HCT116 (cell line): ENCODE results near the gene SERPINB13. TPM values are rescaled to one million over a fixed set of nuclear protein-coding genes. Genes with fewer than 3 reads are reported as not detected.
A peak's percentile ranks its signal among the peaks of the same experiment; 100 is the strongest.

Experiments
- ATAC-seq: fragments of 200-7000 bp; cut with Tn5 transposase; 2 replicates; pipeline ENCODE4 v1.9.1; 2020; ENCODE audit warnings: mild to moderate bottlenecking, moderate library complexity
- BruUV-seq: library from RNA; stranded (reverse); fragments of 400-500 nt; replicated peaks from 2 replicates; lab custom pipeline; 2021; lab: Mats Ljungman, UMichigan
- CTCF ChIA-PET: fragments of 300-600 bp; sonication (Branson Sonifier 250); formaldehyde crosslinking; loops from one replicate; lab custom pipeline; 2021; ENCODE audit warnings: antibody characterized with exemption; lab: Charles Lee
- POLR2A ChIA-PET: fragments of 300-600, 350-600 bp; sonication (Branson Sonifier 250); formaldehyde crosslinking; loops from one replicate; lab custom pipeline; 2021; ENCODE audit warnings: antibody characterized with exemption; lab: Charles Lee
- RAD21 ChIA-PET, 2 experiments: fragments of 300-600 bp; sonication (Branson Sonifier 250); formaldehyde crosslinking; loops; one replicate each; lab custom pipeline; 2023; ENCODE audit warnings: low total read pairs in 2 of 2; ENCODE audit not compliant: uncharacterized antibody in 2 of 2, unreplicated experiment in 2 of 2, low non-redundant PET in 1 of 2; lab: Charles Lee
- DNase-seq: peaks from one replicate; pipeline ENCODE4 v3.0.0-alpha.2; 2010; ENCODE audit warnings: low read depth, low spot score
- H2AFZ ChIP-seq: fragments of 200-600 bp; shearing (Covaris generic), sonication (generic); 2 replicates; pipeline ENCODE4 v1.6.1; 2017; ENCODE audit warnings: low read depth, mixed run types, mixed read lengths, antibody characterized with exemption, low read length; ENCODE audit not compliant: poor library complexity, severe bottlenecking
- H3K27ac ChIP-seq: 2 replicates; pipeline ENCODE4 v1.5.1; 2012; ENCODE audit warnings: low read depth, low read length
- H3K27me3 ChIP-seq: fragments of 200-600 bp; sonication (generic); 2 replicates; pipeline ENCODE4 v1.6.1; 2016; ENCODE audit warnings: mixed run types, low read length, mixed read lengths; ENCODE audit not compliant: insufficient read depth
- H3K36me3 ChIP-seq, 2 experiments: fragments of 200-500 bp in 1 of 2; fragments of 200-600 bp in 1 of 2; sonication (Bioruptor generic) in 1 of 2; sonication (generic) in 1 of 2; 2 replicates each; pipeline versions ENCODE4 v1.5.1 to v1.6.1; 2014 to 2016; ENCODE audit warnings: low read length in 2 of 2, inconsistent platforms in 1 of 2, mixed read lengths in 1 of 2, mixed run types in 1 of 2; ENCODE audit not compliant: insufficient read depth in 2 of 2, control insufficient read depth in 1 of 2
- H3K4me1 ChIP-seq, 2 experiments: fragments of 200-600 bp in 1 of 2; sonication (generic) in 1 of 2; 2 replicates each; pipeline versions ENCODE4 v1.5.1 to v1.6.1; 2012 to 2017; ENCODE audit warnings: low read length in 2 of 2, inconsistent platforms in 1 of 2, mild to moderate bottlenecking in 1 of 2, mixed read lengths in 1 of 2, mixed run types in 1 of 2, moderate library complexity in 1 of 2; ENCODE audit not compliant: insufficient read depth in 2 of 2, control insufficient read depth in 1 of 2
- H3K4me2 ChIP-seq: fragments of 200-600 bp; sonication (generic); 2 replicates; pipeline ENCODE4 v1.6.1; 2017; ENCODE audit warnings: mixed run types, low read length, mixed read lengths
- H3K4me3 ChIP-seq, 2 experiments: fragments of 200-600 bp in 1 of 2; sonication (generic) in 1 of 2; replicated peaks in 1 of 2; 2 replicates each; pipeline ENCODE4 v1.5.1; 2011 to 2016; ENCODE audit warnings: low read length in 2 of 2, control low read depth in 1 of 2, low read depth in 1 of 2, mild to moderate bottlenecking in 1 of 2, mixed read lengths in 1 of 2, mixed run types in 1 of 2
- H3K79me2 ChIP-seq: fragments of 200-600 bp; sonication (generic); 2 replicates; pipeline ENCODE4 v1.6.1; 2017; ENCODE audit warnings: mild to moderate bottlenecking, mixed run types, low read length, moderate library complexity, mixed read lengths; ENCODE audit not compliant: insufficient read depth
- H3K9ac ChIP-seq: fragments of 200-600 bp; sonication (generic); 2 replicates; pipeline ENCODE4 v1.6.1; 2016; ENCODE audit warnings: low read length, mixed read lengths
- H3K9me2 ChIP-seq: fragments of 200-600 bp; sonication (generic), shearing (Covaris generic); 2 replicates; pipeline ENCODE4 v1.6.1; 2017; ENCODE audit warnings: mixed run types, mild to moderate bottlenecking, moderate library complexity; ENCODE audit not compliant: insufficient read depth
- H3K9me3 ChIP-seq, 2 experiments: fragments of 200-500 bp in 1 of 2; fragments of 200-600 bp in 1 of 2; sonication (Bioruptor generic) in 1 of 2; sonication (generic) in 1 of 2; 2 replicates each; pipeline ENCODE4 v1.6.1; 2014 to 2017; ENCODE audit warnings: low read length in 2 of 2, mixed read lengths in 2 of 2, inconsistent platforms in 1 of 2, low read depth in 1 of 2, mild to moderate bottlenecking in 1 of 2, mixed run types in 1 of 2, moderate library complexity in 1 of 2; ENCODE audit not compliant: control insufficient read depth in 1 of 2, insufficient read depth in 1 of 2
- H4K20me1 ChIP-seq: fragments of 200-600 bp; sonication (generic), shearing (Covaris generic); 2 replicates; pipeline ENCODE4 v1.6.1; 2017; ENCODE audit warnings: mixed run types, mild to moderate bottlenecking, moderate library complexity; ENCODE audit not compliant: insufficient read depth
- CEBPB ChIP-seq: IDR thresholded peaks from 2 replicates; pipeline ENCODE4 v1.6.1; 2012; ENCODE audit warnings: low read depth
- ELF1 ChIP-seq: IDR thresholded peaks from 2 replicates; pipeline ENCODE4 v1.6.1; 2012; ENCODE audit warnings: low read depth, borderline replicate concordance
- EZH2phosphoT487 ChIP-seq: fragments of 200-600 bp; IDR thresholded peaks from 2 replicates; pipeline ENCODE4 v1.6.1; 2018; ENCODE audit warnings: antibody characterized with exemption, borderline replicate concordance
- FOSL1 ChIP-seq: IDR thresholded peaks from 2 replicates; pipeline ENCODE4 v1.6.1; 2012; ENCODE audit warnings: low read depth
- JUND ChIP-seq: IDR thresholded peaks from 2 replicates; pipeline ENCODE4 v1.6.1; 2012
- POLR2A ChIP-seq: IDR thresholded peaks from 2 replicates; pipeline ENCODE4 v1.7.0; 2011; ENCODE audit warnings: borderline replicate concordance; ENCODE audit not compliant: insufficient read depth, insufficient read length; ENCODE audit errors: extremely low read depth
- POLR2AphosphoS5 ChIP-seq: IDR thresholded peaks from 2 replicates; pipeline ENCODE4 v1.6.1; 2011; ENCODE audit warnings: mild to moderate bottlenecking, low read depth, low read length, moderate library complexity
- RAD21 ChIP-seq: IDR thresholded peaks from 2 replicates; pipeline ENCODE4 v1.6.1; 2012; ENCODE audit warnings: low read depth, mild to moderate bottlenecking
- SIN3A ChIP-seq: IDR thresholded peaks from 2 replicates; pipeline ENCODE4 v1.6.1; 2012; ENCODE audit warnings: low read depth
- SRF ChIP-seq: IDR thresholded peaks from 2 replicates; pipeline ENCODE4 v1.6.1; 2012; ENCODE audit warnings: low read depth
- YY1 ChIP-seq: IDR thresholded peaks from 2 replicates; pipeline ENCODE4 v1.6.1; 2011; ENCODE audit warnings: low read length, low read depth, moderate library complexity, mild to moderate bottlenecking; ENCODE audit not compliant: insufficient replicate concordance; ENCODE audit errors: extremely low read depth
- intact Hi-C: fragments of 100-400 bp; cut with micrococcal nuclease; formaldehyde crosslinking; loops from 2 replicates; pipeline ENCODE4 v1.10.0; 2022
- total RNA-seq: library from RNA; stranded (reverse); gene quantifications from one replicate; pipeline ENCODE4 v1.2.1, GENCODE V29; 2021; ENCODE audit not compliant: unreplicated experiment
- TF ChIP-seq, protein P1 (sequence below): IDR thresholded peaks from 2 replicates; pipeline ENCODE4 v1.6.1; 2012; ENCODE audit warnings: low read depth
- TF ChIP-seq, protein P2 (sequence below): IDR thresholded peaks from 2 replicates; pipeline ENCODE4 v1.6.1; 2012
- TF ChIP-seq, protein P3 (sequence below), 3 experiments: fragments of 200-600 bp in 1 of 3; sonication (generic) in 1 of 3; IDR thresholded peaks in 2 of 3; conservative IDR thresholded peaks in 1 of 3; 2 replicates each; pipeline ENCODE4 v1.5.1; 2012 to 2017; ENCODE audit warnings: low read depth in 2 of 3, low read length in 2 of 3, antibody characterized with exemption in 1 of 3, borderline replicate concordance in 1 of 3, control low read depth in 1 of 3, mild to moderate bottlenecking in 1 of 3, mixed read lengths in 1 of 3, mixed run types in 1 of 3, moderate library complexity in 1 of 3; ENCODE audit not compliant: insufficient read depth in 1 of 3
- TF ChIP-seq, protein P4 (sequence below): IDR thresholded peaks from 2 replicates; pipeline ENCODE4 v1.6.1; 2012

SERPINB13 gene
- total RNA-seq, 1 experiment from 2014 or later, result 0.07 TPM

DNA sequence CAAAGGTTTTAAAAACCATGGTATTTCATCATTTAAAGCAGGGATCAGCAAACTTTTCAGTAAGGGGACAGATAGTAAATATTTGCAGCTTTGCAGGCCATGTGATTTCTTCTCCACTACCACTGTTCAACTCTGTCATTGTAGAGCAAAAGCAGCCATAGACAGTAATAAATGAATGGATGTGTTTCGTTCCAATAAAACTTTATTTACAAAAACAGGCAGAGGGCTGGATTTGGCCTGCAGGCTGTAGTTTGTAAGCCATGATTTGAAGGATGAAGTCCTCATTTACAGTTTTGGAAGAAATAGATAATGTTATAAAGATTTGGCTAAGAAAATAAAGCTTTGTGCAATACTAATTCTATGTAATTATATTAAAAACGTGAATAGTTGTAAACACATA is 43.1 kb upstream of the SERPINB13 start (continued):
- TF ChIP-seq, protein P1, sequence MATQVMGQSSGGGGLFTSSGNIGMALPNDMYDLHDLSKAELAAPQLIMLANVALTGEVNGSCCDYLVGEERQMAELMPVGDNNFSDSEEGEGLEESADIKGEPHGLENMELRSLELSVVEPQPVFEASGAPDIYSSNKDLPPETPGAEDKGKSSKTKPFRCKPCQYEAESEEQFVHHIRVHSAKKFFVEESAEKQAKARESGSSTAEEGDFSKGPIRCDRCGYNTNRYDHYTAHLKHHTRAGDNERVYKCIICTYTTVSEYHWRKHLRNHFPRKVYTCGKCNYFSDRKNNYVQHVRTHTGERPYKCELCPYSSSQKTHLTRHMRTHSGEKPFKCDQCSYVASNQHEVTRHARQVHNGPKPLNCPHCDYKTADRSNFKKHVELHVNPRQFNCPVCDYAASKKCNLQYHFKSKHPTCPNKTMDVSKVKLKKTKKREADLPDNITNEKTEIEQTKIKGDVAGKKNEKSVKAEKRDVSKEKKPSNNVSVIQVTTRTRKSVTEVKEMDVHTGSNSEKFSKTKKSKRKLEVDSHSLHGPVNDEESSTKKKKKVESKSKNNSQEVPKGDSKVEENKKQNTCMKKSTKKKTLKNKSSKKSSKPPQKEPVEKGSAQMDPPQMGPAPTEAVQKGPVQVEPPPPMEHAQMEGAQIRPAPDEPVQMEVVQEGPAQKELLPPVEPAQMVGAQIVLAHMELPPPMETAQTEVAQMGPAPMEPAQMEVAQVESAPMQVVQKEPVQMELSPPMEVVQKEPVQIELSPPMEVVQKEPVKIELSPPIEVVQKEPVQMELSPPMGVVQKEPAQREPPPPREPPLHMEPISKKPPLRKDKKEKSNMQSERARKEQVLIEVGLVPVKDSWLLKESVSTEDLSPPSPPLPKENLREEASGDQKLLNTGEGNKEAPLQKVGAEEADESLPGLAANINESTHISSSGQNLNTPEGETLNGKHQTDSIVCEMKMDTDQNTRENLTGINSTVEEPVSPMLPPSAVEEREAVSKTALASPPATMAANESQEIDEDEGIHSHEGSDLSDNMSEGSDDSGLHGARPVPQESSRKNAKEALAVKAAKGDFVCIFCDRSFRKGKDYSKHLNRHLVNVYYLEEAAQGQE, result no peak
- TF ChIP-seq, protein P2, sequence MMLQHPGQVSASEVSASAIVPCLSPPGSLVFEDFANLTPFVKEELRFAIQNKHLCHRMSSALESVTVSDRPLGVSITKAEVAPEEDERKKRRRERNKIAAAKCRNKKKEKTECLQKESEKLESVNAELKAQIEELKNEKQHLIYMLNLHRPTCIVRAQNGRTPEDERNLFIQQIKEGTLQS, result no peak
- TF ChIP-seq, all 23 proteins: peak for 0

DNA sequence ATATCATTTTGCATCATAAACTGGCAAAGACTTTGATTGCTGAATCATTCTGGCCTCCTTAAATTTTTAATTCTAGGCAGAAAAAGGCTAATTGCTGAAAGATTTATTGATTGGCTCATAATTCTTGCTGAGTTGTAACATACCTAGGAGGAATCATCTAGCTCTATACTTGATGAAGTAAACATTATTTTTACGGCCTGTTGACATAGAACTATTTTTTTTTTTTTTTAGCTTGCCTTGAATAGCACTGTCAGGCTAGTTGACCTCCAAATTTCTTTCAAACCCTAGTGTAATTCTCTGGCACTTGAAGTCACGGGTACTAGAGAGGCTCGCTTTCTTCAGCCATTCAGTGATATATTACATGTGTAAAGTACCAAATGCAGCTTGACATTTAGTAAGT is 42.1 kb upstream of the SERPINB13 start:
- no peak for ATAC-seq
- no peak overlapping the region for H3K4me3 ChIP-seq
- no peaks in the 10 kb centered on the region for H3K36me3 ChIP-seq
- H4K20me1 ChIP-seq, result no peaks in the 10 kb centered on the region
- no peaks in the 10 kb centered on the region for H3K4me1 ChIP-seq
- ChIA-PET POLR2A (no interaction called here), CTCF (no interaction called here), RAD21 (no interaction called here)
- H3K9me3 ChIP-seq, result no peaks in the 10 kb centered on the region
- H3K27me3 ChIP-seq, result no peaks in the 10 kb centered on the region
- intact Hi-C loops, result no loop called here
- H3K9me2 ChIP-seq, result no peaks in the 10 kb centered on the region
- no peak overlapping the region for H3K27ac ChIP-seq
- DNase-seq, result no peak
- H3K9ac ChIP-seq, result no peak overlapping the region
- no peak overlapping the region for H3K4me2 ChIP-seq
- peak overlapping the region; percentile 36 for H2AFZ ChIP-seq
- BruUV-seq, result no TSS peak
- H3K79me2 ChIP-seq, result no peaks in the 10 kb centered on the region
- no peak for TF ChIP-seq SRF
- TF ChIP-seq CEBPB, result no peak
- no peak for TF ChIP-seq JUND
- no peak for TF ChIP-seq POLR2A
- TF ChIP-seq EZH2phosphoT487, result no peak
- no peak for TF ChIP-seq POLR2AphosphoS5
- no peak for TF ChIP-seq YY1
- TF ChIP-seq ELF1, result no peak
- TF ChIP-seq RAD21, result no peak
- TF ChIP-seq, protein P3, sequence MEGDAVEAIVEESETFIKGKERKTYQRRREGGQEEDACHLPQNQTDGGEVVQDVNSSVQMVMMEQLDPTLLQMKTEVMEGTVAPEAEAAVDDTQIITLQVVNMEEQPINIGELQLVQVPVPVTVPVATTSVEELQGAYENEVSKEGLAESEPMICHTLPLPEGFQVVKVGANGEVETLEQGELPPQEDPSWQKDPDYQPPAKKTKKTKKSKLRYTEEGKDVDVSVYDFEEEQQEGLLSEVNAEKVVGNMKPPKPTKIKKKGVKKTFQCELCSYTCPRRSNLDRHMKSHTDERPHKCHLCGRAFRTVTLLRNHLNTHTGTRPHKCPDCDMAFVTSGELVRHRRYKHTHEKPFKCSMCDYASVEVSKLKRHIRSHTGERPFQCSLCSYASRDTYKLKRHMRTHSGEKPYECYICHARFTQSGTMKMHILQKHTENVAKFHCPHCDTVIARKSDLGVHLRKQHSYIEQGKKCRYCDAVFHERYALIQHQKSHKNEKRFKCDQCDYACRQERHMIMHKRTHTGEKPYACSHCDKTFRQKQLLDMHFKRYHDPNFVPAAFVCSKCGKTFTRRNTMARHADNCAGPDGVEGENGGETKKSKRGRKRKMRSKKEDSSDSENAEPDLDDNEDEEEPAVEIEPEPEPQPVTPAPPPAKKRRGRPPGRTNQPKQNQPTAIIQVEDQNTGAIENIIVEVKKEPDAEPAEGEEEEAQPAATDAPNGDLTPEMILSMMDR (IDR thresholded peaks at IDR 0.05 in 2 of 3, conservative IDR thresholded peaks at IDR 0.05 in 1 of 3; ENCODE audit: borderline replicate concordance in 1 of 3, insufficient read depth in 1 of 3, low read depth in 2 of 3, low read length in 2 of 3), result no peak
- no peak for TF ChIP-seq FOSL1
- TF ChIP-seq, protein P1, result no peak
- TF ChIP-seq, protein P4, sequence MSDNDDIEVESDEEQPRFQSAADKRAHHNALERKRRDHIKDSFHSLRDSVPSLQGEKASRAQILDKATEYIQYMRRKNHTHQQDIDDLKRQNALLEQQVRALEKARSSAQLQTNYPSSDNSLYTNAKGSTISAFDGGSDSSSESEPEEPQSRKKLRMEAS, result no peak
- no peak for TF ChIP-seq SIN3A
